H1 (cell line): ENCODE measurements around the gene GASK1B.

Experiments
- MAFK ChIP-seq: IDR thresholded peaks from 2 replicates; pipeline ENCODE4 v1.6.1; 2012; ENCODE audit warnings: low read depth, mild to moderate bottlenecking, improper control_type of control experiment, low read length
- TAF1 ChIP-seq: IDR thresholded peaks from 2 replicates; pipeline ENCODE4 v1.6.1; 2011; ENCODE audit warnings: mild to moderate bottlenecking, low read depth, low read length
- TF ChIP-seq, protein P1 (sequence below): IDR thresholded peaks from 2 replicates; pipeline ENCODE4 v1.6.1; 2012; ENCODE audit warnings: inconsistent platforms
- TF ChIP-seq, protein P2 (sequence below): IDR thresholded peaks from 2 replicates; pipeline ENCODE4 v1.6.1; 2011; ENCODE audit warnings: low read depth, mild to moderate bottlenecking, low read length; ENCODE audit not compliant: insufficient read depth

DNA sequence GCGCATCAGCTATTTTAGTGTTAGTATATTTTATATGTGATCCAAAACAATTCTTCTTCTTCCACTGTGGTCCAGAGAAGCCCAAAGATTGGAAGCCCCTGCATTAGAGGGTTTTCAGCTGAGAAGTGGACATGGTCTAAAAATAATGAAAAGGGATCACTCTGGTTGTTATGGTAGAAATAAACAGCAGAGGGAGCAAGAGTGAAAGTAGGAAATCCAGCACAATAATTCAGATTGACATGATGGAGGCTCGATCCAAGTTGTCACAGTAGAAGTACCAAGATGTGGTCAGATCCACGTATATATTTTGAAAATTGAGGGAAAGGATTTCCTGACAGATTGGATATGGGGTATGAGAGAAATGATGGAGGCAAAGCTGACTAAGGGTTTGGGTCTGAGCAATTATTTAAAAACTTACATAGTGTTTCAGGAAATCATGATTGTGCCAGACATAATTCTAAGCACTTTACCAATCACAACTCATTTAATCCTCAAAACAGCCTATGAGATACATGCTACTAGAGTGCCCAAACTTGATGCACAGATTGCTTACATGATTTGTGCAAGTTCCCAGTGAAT lies 20.4 kb upstream of the GASK1B start:
- TF ChIP-seq, protein P1, sequence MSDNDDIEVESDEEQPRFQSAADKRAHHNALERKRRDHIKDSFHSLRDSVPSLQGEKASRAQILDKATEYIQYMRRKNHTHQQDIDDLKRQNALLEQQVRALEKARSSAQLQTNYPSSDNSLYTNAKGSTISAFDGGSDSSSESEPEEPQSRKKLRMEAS = no peak
- TF ChIP-seq MAFK = no peak
- no peak for TF ChIP-seq TAF1
- TF ChIP-seq, protein P2, sequence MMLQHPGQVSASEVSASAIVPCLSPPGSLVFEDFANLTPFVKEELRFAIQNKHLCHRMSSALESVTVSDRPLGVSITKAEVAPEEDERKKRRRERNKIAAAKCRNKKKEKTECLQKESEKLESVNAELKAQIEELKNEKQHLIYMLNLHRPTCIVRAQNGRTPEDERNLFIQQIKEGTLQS = no peak
